Measurements from ENCODE around the gene BTBD19. TPM values are rescaled to one million over a fixed set of nuclear protein-coding genes. Genes with fewer than 3 reads are reported as not detected.
A peak's percentile ranks its signal among the peaks of the same experiment; 100 is the strongest.
"Not testable (repeated sequence)": the region's sequence is repeated elsewhere in the genome, so short reads cannot be mapped to it uniquely, and the experiment has no call there.

Gene BTBD19, protein sequence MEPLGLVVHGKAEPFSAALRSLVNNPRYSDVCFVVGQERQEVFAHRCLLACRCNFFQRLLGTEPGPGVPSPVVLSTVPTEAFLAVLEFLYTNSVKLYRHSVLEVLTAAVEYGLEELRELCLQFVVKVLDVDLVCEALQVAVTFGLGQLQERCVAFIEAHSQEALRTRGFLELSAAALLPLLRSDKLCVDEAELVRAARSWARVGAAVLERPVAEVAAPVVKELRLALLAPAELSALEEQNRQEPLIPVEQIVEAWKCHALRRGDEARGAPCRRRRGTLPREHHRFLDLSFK
- total RNA-seq: 1.2 and 4.4 TPM in 2 replicates

DNA sequence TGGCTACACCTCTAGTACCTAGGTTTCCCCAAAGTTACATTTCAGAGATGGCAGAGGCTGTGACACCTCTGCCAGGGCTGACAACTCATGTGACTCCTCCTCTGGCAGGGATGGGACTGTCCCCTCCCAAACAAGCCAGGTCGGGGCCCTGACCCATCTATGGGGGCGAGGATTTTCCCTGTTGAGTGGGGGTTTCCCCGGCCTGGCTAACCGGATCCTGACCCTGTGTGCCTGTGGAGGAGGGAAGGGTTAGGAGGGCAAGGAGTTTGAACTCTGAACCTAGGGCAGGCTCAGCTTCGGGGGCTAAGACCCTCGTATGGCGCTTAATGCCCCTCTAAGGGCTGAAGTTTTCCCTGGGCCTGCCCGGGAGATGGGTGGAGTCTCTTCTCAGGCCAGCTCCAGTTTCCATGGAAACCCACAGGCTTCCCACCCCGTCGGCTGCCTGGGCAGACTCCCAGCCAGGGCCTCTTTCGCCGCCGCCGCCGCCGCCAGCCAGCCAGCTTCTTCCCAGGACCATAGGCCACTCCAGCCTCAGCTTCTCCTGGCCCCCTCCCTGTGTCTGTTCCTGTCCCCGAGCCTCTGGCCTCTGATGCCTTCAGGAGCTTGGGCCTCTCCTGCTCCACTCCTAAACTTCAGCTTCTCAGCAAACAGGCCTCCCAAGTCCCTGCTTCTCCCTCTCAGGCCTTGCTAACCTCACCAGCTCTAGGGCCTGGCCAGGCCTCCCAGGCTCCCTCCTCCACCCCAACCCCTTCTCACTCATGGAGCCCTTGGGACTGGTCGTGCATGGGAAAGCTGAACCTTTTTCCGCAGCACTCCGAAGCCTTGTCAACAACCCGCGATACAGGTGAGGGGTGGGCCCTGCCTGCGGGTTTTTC is at the start of gene BTBD19:
BTBD19 (plus strand) TSS at position 461 of the 875 bp plus-strand sequence; CDS start at position 759, 298 bp downstream.
- DNase-seq (ENCODE audit: low read depth): peak; percentile 73

DNA sequence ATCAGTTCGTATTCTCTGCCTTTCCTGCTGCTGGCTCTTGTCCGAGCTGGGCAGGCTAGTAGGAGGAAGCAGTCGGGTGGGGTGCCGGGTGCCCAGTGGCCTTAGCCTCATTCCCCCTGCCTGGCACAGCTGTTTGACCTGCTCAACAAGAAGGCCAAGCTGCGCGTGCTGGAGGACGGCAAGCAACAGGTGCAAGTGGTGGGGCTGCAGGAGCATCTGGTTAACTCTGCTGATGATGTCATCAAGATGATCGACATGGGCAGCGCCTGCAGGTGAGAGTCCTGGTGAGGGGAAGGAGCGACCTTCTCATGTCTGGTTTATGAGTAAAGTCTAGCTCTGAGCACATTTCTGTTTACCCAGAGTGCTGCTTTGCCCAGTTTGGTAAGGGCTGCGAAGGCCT is 49.2 kb upstream of the BTBD19 start:
- DNase-seq (ENCODE audit: low read depth): no peak

DNA sequence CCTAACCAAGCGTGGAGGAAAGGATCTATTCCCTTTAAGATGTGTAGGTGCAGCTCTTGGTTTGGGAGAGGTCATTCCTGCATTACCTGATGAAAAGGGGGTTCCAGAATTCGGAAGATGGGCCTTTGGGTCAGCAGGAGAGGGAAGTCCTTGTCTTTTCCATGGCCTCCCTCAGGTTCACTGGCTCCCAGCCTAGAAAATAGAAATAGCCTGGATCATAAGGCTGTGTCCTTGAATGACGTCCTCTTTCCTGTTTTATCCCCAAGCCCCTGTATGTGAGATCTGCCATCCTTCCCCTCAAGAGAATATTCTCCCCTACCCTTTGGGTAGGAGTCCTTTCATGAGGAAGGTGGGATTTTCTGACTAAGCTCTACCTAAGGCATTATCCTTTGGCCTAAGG is 47.4 kb upstream of the BTBD19 start:
- DNase-seq (ENCODE audit: low read depth): no peak

DNA sequence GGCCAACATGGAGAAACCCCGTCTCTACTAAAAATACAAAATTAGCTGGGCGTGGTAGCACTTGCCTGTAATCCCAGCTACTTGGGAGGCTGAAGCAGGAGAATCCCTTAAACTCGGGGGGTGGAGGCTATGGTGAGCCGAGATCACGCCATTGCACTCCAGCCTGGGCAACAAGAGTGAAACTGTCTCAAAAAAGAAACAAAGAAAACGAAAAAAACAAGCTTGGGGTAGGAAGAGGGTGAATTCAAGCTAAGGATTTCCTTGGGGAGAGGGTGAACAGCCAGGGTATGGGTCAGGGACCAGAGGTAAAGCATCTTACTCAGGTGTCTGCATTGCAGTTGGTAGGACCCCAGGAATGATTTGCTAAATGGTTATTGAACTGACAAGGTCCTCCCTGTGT is 41.9 kb upstream of the BTBD19 start:
- not testable (repeated sequence) for DNase-seq (ENCODE audit: low read depth)

DNA sequence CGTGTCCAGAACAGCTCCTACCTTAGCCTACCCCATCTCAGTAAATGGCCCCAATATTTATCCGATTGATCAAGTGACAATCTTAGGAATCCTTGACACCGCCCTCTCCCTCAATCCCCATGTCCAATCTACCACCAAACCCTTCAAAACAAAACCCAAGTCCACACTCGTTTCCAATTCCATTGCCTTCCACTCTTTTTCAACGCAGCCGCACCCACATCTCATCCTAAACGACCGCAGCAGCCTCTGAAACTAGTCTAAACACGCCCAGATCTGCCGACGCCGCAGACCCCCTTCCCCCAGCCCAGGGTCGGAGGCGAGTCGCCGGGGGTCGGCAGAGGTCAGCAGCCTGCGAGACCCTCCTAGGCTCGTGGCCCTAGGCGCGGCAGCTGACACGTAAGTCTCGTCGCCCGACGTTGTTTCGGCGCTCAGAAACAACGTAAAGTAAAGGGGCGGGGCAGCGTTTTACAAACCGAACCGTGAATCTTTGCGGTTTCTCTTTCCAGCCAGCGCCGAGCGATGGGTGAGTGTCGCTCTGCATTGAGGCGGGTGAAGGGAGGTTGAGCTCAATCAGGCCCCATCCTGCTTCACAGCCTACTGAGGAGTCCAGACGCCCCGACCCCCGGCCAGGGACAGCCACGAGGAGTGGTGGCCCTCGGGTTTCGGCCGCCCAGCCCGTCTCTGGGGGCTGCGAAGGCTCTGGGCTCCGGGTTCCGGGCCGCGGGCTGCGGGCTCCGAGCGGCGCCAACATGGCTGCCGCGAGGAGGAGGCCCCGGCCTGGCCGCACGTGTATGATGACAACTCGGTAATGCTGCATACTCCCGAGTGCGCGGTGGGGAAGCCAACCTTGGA is 33.0 kb upstream of the BTBD19 start, which contains the start of gene RPS8:
RPS8 (plus strand) TSS at position 463 of the 852 bp plus-strand sequence; CDS start at position 520, 57 bp downstream.
- peak; percentile 86 for DNase-seq (ENCODE audit: low read depth)

DNA sequence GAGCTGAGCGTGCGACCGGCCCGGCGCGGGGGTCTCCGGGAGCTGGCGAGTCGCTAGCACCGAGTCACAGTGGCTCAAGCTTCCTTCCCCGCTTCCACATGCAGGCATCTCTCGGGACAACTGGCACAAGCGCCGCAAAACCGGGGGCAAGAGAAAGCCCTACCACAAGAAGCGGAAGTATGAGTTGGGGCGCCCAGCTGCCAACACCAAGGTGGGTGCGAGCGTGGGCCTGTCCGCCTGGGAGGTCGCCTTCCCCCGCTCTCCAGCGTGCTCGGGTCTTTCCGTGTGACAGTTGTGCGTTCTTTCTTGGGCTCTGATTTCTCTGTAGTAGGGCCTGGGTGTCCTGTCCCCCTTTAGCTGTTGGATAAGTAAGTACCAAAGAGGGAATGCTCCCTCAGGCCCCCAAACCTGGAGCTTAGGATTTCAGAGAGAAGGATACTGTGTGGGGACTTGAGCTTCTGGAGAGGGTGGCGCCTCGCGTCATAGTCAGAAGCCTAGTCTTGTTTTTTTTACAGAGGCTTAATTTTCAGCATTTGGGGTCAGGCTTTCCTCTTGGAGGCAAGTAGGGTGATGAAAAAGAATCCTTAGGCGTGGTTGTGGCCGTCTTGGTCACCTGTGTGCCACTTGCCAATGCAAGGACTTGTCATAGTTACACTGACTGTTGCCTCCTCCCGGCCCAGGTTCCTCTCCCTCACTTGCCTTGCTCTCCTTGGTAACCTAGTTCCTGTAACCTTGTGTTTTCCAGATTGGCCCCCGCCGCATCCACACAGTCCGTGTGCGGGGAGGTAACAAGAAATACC is 32.2 kb upstream of the BTBD19 start:
- DNase-seq (ENCODE audit: low read depth): no peak

DNA sequence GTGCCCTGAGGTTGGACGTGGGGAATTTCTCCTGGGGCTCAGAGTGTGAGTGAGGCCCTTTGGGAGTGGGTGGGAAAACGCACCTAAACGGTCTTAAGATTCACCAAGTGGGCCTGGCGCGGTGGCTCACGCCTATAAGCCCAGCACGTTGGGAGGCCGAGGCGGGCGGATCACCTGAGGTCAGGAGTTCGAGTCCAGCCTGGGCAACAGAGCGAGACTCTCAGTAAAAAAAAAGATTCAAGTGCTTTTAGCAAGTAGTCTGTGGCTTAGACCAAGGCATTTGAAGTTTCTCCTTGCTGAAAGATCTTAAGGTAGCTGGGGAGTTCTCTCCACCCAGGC is 31.6 kb upstream of the BTBD19 start:
- no peak for DNase-seq (ENCODE audit: low read depth)

DNA sequence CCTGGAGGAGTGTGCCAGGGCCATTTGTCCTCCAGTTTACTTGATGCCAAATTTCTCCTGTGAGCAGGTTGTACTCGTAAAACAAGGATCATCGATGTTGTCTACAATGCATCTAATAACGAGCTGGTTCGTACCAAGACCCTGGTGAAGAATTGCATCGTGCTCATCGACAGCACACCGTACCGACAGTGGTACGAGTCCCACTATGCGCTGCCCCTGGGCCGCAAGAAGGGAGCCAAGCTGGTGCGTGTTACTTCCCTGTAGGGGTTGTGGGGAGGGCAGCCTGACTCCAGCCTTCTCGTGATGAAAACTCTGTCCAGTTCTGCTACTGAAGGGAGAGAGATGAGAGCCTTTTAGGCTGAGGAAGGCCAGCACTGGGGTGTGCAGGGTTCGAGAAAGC is 30.8 kb upstream of the BTBD19 start:
- DNase-seq (ENCODE audit: low read depth): no peak

DNA sequence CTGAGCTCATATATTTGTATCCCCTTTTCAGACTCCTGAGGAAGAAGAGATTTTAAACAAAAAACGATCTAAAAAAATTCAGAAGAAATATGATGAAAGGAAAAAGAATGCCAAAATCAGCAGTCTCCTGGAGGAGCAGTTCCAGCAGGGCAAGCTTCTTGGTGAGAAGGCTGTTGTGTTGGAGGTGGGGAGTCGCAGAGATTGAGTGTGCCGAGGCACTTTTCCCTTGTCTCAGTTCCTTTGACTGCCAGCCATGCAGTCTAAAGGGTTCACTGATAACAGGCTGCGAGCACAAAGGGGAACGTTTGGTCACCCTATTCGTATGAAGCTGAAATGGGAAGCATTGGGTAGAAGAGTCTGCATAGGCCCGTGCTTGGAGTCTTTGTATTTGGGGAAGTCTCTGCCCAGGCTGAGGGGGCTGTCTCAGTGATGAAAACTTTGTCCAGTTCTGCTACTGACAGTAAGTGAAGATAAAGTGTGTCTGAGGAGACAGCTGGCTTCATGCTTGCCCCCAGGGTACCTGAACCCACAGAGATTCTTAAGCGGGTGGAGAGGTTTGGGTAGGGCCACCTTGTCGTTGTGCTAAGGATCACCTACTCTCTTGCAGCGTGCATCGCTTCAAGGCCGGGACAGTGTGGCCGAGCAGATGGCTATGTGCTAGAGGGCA is 30.2 kb upstream of the BTBD19 start:
- no peak for DNase-seq (ENCODE audit: low read depth)

DNA sequence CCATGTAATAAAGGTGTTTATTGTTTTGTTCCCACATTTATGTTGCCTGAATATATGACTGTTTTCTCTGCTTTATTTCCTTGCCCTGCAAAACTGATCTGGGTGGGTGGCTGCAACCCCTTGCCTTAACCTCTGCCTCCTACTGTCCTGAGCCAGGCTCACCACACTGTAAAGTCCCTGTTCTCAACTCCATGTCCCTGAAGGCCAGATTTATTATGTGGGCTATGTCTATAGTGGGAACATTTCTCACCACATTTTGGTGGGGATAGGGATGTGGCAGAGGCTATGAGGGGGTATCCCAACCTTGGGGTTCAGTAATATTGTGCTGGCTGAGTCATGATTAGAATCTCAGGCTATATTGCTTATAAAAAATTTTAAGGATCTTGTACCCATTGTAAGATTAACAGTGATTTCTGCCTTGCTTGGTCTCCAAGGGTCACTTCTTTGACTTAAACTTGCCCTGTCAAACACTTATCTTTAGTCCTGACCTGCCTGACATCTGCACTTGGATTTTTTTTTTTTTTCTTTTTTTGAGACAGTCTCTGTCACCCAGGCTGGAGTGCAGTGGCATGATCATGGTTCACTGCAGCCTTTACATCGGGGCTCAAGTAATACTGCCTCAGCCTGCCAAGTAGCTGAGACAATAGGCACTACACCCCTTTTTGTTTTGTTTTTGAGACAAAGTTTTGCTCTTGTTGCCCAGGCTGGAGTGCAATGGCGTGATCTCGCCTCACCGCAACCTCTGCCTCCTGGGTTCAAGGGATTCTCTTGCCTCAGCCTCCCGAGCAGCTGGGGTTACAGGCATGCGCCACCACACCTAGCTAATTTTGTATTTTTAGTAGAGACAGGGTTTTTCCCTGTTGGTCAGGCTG is 29.4 kb upstream of the BTBD19 start:
- DNase-seq (ENCODE audit: low read depth): no peak

DNA sequence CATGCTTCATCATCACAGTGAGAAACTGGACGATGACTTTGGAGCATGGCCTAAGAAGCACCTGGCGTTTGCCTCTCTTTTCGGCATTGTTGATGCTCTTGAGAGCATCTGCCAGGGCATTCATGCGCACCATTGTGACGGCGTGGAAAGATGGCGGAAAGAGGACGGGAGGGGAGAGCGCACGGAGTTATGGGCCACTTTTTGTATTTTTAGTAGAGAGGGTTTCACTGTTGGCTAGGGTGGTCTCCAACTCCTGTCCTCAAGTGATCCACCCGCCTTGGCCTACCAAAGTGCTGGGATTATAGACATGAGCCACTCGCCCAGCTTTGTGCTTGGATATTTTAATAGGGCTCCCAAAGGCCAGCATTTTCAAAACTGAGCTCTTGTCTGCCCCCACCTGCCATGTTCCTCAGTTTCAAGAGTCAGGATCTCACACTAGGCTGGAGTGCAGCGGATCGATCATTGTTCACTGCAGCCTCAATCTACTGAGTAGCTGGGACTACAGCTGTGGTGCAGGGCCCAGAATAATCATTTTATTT is 27.7 kb upstream of the BTBD19 start:
- no peak for DNase-seq (ENCODE audit: low read depth)

DNA sequence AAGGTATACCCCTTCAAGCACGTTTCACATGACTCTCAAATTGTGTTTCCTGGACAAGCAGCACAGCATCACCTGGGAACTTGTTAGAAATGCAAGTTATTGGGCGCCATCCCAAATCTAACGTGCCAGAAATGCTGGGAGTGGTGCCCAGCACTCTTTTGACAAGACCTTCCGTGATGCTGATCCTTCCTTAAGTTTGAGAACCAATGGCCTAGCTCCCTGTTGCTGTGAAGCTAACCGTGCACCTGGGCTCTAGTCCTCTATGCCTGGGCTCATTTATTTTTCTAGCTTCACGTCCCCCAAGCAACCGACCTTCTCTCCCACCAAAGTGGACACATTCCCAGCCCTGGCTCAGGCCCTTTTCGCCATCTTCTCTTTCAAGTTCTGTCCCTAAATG is 24.6 kb upstream of the BTBD19 start:
- DNase-seq (ENCODE audit: low read depth): no peak

DNA sequence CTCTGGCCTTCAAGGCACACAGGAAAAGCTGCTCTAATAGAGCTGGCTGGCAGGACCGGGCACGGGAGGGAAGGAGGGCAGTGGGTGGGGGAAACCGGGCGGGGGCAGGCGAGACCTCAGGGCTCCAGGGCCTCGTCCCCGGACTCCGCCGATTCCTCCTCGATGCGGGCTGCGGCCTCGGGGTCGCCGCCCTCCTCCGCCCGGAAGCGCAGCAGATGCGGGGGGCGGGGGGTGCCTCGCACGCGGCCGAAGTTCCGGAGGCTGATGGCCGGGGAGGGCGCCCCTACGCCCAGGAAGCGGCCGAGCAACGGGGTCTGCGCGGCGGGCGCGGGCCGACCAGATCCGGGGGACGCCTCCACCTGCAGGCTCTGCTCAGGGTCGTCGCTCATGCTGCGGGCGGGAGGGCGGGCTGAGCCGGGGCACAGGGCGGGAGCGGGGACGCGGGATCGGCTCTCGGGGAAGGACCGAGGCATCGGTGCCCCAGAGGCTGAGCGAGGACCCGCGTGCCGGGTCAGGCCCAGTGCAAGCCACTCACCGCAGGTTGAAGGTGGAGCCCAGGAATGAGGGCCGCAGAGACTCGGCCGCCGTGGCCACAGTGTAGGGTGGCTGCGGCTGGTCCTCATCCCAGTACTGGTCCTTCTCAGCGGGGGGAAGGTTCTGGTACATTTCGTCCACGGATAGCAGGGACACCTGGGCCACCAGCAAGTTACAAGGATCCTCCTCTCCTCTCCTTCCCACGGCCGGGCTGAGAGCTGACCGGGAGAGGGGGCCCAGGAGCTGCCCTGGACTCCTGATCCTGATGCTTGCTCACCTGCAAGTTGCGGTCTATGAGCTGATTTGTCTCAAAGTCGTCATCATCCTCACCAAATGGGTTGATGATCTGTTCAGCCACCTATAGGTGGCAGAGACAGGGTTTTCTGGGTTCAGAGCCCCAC is 24.0 kb upstream of the BTBD19 start:
- DNase-seq (ENCODE audit: low read depth): no peak

DNA sequence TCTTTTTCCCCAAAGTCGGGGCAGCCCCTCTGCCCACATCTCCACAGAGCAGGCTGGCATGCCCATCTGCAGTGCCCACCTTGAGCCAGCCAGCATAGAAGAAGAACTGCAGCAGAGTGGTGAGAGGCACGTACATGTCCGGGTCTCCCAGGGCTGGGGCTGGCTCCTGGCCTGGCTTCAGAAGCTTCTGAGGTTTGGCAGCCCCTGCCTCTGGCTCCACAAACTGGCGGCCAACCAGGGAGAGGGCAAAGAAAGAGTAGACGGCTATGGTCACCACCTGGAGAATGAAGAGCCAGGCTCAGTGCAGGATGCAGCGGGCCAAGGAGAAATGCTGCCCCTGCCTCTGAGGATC is 23.3 kb upstream of the BTBD19 start:
- no peak for DNase-seq (ENCODE audit: low read depth)

DNA sequence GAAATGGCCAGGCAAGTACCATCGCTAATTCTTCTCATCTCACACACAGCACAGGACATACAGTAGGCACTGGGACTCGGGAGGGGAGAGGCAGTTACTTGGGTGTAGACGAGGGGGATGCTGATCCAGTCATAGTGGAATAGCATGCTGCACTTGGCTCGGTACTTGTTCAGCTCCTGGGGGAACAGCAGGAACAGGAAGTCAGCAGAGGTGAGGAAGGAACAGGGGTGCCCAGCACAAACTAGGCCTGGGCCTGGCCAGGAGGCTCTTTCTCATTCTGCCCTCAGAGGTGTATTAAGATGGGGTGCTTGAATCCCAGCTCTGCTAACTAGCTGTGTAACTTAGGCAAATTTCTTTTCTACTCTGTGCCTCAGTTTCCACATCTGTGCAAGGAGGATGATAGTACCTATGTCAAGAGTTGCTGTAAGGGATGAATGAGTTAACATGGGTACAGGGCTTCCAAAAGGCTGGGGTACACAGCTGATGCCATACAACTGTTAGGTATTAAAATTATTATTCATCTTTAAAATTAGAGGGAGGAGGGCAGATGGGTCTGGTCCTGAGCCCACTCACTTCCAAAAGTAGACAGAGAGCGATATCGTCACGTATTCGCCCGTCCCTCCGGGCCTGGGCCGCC is 22.7 kb upstream of the BTBD19 start:
- no peak for DNase-seq (ENCODE audit: low read depth)

DNA sequence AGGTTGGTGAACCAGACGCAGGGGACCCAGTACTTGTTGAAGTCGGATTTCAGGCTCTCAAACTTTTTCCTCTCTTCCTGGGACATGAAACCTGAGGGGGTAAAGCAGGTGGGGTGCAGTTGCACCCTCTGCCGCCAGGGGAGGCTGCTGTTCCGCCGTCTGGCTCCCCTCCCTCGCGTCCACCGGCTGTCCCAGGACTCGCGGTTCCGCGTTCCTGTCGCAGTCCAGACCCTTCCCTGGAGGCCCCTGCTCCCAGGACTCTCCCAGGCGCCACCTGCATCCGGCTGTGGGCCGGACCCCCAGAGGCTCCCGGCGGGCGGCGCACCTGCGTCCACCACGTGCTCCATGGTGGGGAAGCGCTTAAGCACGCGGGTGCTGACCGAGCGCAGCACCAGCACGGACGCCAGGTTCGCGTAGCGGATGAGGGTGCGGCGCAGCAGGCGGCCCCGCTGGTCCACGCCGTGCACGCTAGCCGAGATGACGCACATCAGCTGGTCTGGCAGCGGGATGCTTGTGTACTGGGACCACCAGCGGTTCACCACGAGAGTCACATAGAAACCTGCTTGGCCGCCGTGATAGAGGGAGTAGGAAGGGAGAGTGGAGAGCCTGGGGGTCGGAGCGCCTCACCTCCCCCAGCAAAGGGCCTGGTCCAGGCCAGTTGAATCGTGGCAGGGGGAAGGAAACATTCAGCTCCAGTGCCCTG is 22.0 kb upstream of the BTBD19 start:
- peak; percentile 49 for DNase-seq (ENCODE audit: low read depth)

DNA sequence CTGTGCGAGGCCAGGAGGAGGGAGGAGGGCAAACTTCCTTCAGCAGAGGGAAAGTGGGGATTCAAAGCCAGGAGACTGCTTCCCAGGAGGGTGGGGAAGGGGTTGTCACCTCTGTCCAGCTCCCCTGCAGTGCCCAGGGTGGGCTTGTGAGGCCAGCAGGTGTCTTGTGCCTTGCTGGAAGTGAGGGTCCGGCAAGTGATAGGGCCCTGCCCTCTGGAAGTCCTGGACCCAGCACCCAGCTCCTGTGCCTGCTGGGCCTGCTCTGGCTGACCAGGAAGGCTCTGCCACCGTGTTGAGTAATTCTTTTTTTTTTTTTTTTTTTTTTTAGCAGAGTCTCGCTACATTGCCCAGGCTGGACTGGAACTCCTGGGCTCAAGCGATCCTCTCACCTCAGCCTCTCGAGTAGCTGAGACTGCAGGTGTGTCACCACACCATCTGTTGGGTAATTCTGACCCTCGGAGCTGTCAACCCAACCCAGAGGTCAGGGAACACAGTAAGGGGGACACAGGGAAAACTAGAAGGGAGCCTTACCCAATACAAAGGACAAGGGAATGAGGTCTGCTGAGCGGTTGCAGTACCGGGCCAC is 21.4 kb upstream of the BTBD19 start:
- no peak for DNase-seq (ENCODE audit: low read depth)

All from renal cortical epithelial cell (primary cell).